GM12891 (cell line): ENCODE data around the gene EIF4A2.

Source experiments
- POLR2A ChIP-seq: IDR thresholded peaks from 2 replicates; pipeline ENCODE4 v1.6.1; 2011; ENCODE audit warnings: low read depth, low read length, control low read depth
- POLR2AphosphoS5 ChIP-seq: IDR thresholded peaks from 2 replicates; pipeline ENCODE4 v1.6.1; 2011; ENCODE audit warnings: low read depth, low read length, control low read depth

GRCh38 chr3:186815435-186815834 lies 32.1 kb downstream of the EIF4A2 start:
- TF ChIP-seq POLR2A, result no peak
- TF ChIP-seq POLR2AphosphoS5, result no peak
